HG03159 (cell line): ENCODE measurements around the gene FGGY.
"Not testable (repeated sequence)": the region's sequence is repeated elsewhere in the genome, so short reads cannot be mapped to it uniquely, and the experiment has no call there.

Experiments
- ATAC-seq: cut with Tn5 transposase; IDR thresholded peaks from one replicate; pipeline ENCODE4 v1.9.1; 2021; ENCODE audit warnings: mild to moderate bottlenecking, moderate library complexity; ENCODE audit not compliant: unreplicated experiment

FGGY gene

GRCh38 chr1:59716832-59717231 lies 419.9 kb downstream of the FGGY start:
- no peak for ATAC-seq

DNA sequence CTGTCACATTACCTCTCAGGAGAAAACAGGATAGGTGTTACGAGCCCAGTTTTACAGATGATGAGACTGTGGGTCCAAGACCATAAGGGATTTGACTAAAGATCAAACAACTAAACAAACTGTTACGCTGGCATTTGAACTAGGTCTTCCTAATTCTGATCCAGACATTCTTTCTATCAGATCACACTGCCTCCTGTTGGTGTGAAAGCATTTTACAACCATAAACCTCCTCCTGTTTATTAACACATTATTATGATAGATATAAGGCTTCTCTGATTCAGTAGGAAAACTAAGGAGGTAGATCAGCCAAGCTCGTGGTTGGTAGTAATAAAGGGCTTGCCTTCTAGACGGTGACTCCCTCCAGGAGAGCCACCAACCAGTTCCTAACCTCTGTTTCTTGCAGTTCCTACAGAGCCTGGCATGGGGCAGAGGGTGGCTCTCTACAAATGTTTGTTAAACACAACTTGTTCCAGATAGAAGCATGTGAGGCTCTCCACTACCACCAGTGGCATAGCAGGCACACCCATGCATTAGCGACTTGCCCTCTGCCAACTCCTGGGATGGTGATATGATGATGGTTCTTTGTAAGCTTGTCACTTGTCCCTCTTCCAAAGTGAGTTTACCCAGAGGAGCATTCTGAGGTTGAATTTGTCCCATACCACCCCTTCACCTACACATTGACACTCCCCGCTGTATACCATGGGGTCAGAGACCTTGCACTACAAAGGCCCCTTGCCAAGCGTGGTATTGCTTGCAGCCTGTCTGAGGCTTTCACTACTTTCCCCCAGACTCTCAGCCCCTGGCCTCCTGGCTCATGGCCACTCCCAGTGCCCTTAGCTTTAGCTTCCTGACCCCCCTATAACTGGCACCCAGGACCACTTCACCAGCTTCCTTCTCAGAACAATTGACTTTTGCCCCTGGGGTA lies 421.4 kb downstream of the FGGY start:
- ATAC-seq, result no peak

GRCh38 chr1:59718989-59719360 lies 422.1 kb downstream of the FGGY start:
- no peak for ATAC-seq

DNA sequence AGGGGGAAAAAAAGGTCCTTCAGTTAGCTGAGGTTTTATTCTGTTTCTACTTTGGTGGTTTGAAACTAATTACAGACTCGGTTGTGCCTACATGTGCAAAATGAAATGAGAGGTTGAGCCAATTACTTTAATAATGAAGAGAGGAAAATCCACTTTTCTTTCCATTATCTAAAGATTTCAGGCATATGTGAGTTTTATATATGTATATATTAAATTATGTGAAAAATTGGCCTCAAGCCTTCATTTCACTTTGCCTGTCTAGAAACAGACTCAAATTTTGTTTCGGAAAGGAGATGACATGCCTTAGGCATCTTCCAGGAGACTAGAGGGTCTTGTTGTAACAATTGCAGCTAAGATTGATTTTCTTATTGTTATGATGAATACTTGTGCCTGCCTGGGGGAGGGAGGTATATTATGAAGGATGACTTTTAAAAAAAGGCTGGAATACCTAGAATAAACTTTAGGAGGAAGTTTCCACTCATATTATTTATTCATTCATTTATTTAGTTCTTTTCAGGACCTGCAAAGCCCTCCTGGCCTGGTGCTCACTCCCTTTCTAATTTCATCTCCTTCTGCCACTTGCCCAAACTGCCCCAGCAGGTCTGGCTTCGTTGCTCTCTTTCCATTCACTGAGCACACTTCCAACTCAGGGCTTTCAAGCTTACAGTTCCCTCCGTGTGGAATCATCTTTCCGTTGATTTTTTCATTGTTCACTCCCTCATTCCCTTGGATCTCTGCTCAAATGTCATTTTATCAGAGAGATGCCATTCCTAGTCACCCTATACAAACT lies 423.6 kb downstream of the FGGY start:
- no peak for ATAC-seq

DNA sequence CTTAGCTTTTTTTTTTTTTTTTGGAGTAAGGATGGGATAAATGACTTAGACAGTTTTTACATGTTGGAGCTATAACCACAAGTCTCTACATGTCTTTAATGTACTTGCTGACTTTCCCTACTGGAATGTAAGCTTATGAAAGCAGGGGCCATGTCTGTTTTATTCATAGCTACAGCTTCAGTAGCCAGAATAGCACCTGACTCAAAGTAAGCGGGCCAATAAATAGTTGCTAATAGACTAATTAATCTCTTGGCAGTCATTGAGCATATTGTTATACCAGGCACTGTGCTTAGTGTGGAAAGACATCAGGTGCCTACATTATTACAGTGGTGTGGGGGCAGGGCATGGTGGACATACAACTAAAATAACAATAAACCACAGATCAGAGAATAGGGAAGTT lies 433.4 kb downstream of the FGGY start:
- no peak for ATAC-seq

GRCh38 chr1:59730759-59731478 lies 434.0 kb downstream of the FGGY start:
- ATAC-seq, result no peak

GRCh38 chr1:59731591-59731990 lies 434.7 kb downstream of the FGGY start:
- ATAC-seq, result no peak

DNA sequence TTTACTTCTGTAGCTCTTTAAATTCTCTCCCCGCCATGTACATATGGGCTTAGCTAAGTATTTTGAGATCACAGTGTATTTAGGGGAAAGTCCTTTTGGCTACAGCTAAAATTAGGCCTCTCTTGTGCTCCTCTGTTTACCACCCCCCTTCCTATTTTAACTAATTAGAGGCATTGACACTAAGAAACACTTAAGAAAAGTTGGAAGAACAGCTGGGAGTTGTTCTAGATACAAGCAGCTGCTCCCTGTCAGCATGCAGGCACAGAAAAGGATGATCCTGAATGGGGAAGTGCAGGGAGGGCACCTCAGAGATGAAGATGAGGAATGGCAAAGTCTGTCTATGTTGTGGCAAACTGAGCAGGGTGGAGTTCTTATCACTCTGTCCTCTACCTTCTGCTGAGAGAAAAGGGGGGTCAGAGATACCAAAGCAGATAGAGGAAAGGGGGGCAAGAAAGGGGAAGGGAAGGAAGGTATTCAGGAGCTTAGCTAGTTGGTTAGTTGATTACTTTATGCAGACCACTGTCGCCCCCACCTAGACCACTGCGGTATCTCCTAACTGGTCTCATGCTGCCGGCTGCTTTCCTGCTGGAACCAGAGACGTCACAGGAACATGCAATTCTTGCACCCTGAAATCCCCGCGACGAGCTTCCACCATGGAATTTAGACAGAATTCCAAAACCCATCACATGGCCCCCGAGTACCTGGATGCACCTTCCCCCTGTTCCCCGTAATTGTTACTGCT lies 435.5 kb downstream of the FGGY start:
- ATAC-seq, result no peak

GRCh38 chr1:59733443-59734141 lies 436.7 kb downstream of the FGGY start:
- no peak for ATAC-seq

DNA sequence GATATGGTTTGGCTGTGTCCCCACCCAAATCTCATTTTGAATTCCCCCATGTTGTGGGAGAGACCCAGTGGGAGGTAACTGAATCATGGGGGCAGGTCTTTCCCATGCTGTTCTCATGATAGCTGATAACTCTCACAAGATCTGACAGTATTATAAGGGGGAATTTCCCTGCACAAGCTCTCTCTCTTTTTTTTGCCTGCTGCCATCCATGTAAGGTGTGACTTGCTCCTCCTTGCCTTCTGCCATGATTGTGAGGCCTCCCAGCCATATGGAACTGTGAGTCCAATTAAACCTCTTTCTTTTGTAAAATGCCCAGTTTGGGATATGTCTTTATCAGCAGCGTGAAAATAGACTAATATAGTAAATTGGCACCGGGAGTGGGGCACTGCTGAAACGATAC lies 439.0 kb downstream of the FGGY start:
- ATAC-seq, result not testable (repeated sequence)

- ATAC-seq, result no peak
Measured at GRCh38 chr1:59736744-59737143, 439.9 kb downstream of the FGGY start.

- no peak for ATAC-seq
Measured at GRCh38 chr1:59737638-59738037, 440.7 kb downstream of the FGGY start.

- no peak for ATAC-seq
Measured at GRCh38 chr1:59738152-59738551, 441.3 kb downstream of the FGGY start.

DNA sequence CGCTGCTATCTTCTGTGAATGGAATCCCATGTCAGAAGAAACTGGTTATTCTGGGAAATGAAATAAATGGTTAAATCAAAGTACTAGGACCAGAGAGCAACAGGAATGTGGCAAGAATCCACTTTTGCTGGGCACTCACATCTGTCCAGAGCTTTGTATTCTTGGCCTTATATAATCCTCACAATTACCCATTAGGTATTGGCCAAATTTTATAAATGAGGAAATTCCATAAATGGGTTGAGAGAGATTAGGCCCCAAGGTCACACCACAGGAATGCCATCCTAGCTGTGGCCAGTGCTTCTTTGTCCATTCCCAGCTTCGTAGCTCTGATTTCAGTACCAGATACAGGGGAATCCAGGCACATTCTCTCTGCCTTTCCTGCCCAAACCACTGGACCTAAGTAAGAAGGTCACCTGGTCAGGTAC lies 441.7 kb downstream of the FGGY start:
- ATAC-seq, result no peak

- no peak for ATAC-seq
Measured at GRCh38 chr1:59739111-59739510, 442.2 kb downstream of the FGGY start.

GRCh38 chr1:59742526-59742925 lies 445.6 kb downstream of the FGGY start:
- ATAC-seq, result no peak

GRCh38 chr1:59743324-59744091 lies 446.6 kb downstream of the FGGY start:
- ATAC-seq, result no peak

- ATAC-seq, result no peak
Measured at GRCh38 chr1:59747420-59748024, 450.6 kb downstream of the FGGY start.

DNA sequence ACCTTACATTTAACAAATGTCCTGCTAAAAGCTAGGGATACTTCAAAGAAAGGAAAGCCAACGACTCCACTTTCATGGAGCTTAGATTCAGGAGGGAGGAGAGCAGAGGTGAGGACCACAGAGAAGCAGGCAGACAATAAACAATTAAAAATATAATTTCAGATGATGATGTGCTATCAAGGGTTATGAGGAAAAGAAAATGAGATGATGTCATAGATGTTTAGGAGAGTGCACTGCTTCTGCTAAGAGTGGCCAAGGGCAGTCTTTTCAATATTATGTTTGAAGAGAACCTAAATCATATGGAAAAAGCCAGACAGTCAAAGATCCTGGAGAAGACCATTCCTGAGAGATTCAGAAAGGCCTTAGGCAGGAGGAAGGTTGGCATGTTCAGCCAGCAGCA lies 451.2 kb downstream of the FGGY start:
- no peak for ATAC-seq
